WTC11 (cell line): ENCODE measurements around the gene QPCTL. TPM values are rescaled to one million over a fixed set of nuclear protein-coding genes. Genes with fewer than 3 reads are reported as not detected.

Experiments used
- ATAC-seq: fragments of 200-7000 bp; cut with Tn5 transposase; 2 replicates; pipeline ENCODE4 v1.10.0; 2021; ENCODE audit warnings: mild to moderate bottlenecking, moderate library complexity
- CTCF ChIA-PET: fragments of 300-600 bp; sonication (Branson Sonifier 250); formaldehyde crosslinking; loops from one replicate; lab custom pipeline; 2021; ENCODE audit warnings: antibody characterized with exemption; lab: Charles Lee
- POLR2A ChIA-PET: fragments of 350-600 bp; sonication (Branson Sonifier 250); formaldehyde crosslinking; loops from one replicate; lab custom pipeline; 2021; ENCODE audit warnings: antibody characterized with exemption; lab: Charles Lee
- DNase-seq: peaks from one replicate; pipeline ENCODE4 v3.0.0; 2021; ENCODE audit warnings: low spot score
- H3K27ac Mint-ChIP-seq: 2 replicates; pipeline ENCODE4 v1.8.0; 2021; ENCODE audit warnings: mixed read lengths
- H3K27me3 Mint-ChIP-seq: 2 replicates; pipeline ENCODE4 v1.8.0; 2021; ENCODE audit warnings: low read depth, mild to moderate bottlenecking, moderate library complexity, mixed read lengths
- H3K36me3 Mint-ChIP-seq: 2 replicates; pipeline ENCODE4 v1.8.0; 2021; ENCODE audit warnings: mixed read lengths
- H3K4me1 Mint-ChIP-seq: 2 replicates; pipeline ENCODE4 v1.8.0; 2022; ENCODE audit warnings: mixed read lengths
- H3K4me3 Mint-ChIP-seq: 2 replicates; pipeline ENCODE4 v1.8.0; 2021; ENCODE audit warnings: mild to moderate bottlenecking, moderate library complexity, mixed read lengths
- H3K9me3 Mint-ChIP-seq: 2 replicates; pipeline ENCODE4 v1.8.0; 2021; ENCODE audit warnings: mixed read lengths
- CTCF ChIP-seq: fragments of 200-600 bp; IDR thresholded peaks from 2 replicates; pipeline ENCODE4 v1.8.0; 2022; ENCODE audit warnings: antibody characterized with exemption
- E2F5 ChIP-seq: sonication (generic); formaldehyde crosslinking; IDR thresholded peaks from 2 replicates; pipeline ENCODE4 v1.8.1; 2022; ENCODE audit warnings: mild to moderate bottlenecking, moderate library complexity, missing genetic modification reagents
- EMX1 ChIP-seq: fragments of 250-450 bp; sonication (Bioruptor Pico); IDR thresholded peaks from 2 replicates; pipeline ENCODE4 v1.8.0; 2021; ENCODE audit warnings: mild to moderate bottlenecking
- FOXJ3 ChIP-seq: sonication (generic); formaldehyde crosslinking; IDR thresholded peaks from 2 replicates; pipeline ENCODE4 v1.9.0; 2021; ENCODE audit warnings: missing genetic modification reagents, mild to moderate bottlenecking, borderline replicate concordance
- FOXK1 ChIP-seq: sonication (generic); formaldehyde crosslinking; IDR thresholded peaks from 2 replicates; pipeline ENCODE4 v1.8.0; 2022; ENCODE audit warnings: mild to moderate bottlenecking, moderate library complexity, missing genetic modification reagents
- HMGXB4 ChIP-seq: sonication (generic); formaldehyde crosslinking; IDR thresholded peaks from 2 replicates; pipeline ENCODE4 v1.8.1; 2023; ENCODE audit warnings: mild to moderate bottlenecking, moderate library complexity, missing genetic modification reagents
- JAZF1 ChIP-seq: fragments of 250-450 bp; sonication (Bioruptor Pico); IDR thresholded peaks from 2 replicates; pipeline ENCODE4 v1.9.0; 2021; ENCODE audit warnings: moderate library complexity, mild to moderate bottlenecking, inconsistent platforms
- NFATC4 ChIP-seq: fragments of 250-450 bp; sonication (Bioruptor Pico); IDR thresholded peaks from 2 replicates; pipeline ENCODE4 v1.9.0; 2021; ENCODE audit warnings: mild to moderate bottlenecking
- OVOL2 ChIP-seq: fragments of 250-450 bp; sonication (Bioruptor Pico); IDR thresholded peaks from 2 replicates; pipeline ENCODE4 v1.9.0; 2021; ENCODE audit warnings: mild to moderate bottlenecking, borderline replicate concordance
- ZBTB43 ChIP-seq: sonication (generic); formaldehyde crosslinking; IDR thresholded peaks from 2 replicates; pipeline ENCODE4 v1.8.1; 2023; ENCODE audit warnings: mild to moderate bottlenecking, missing genetic modification reagents
- ZNF263 ChIP-seq: sonication (generic); formaldehyde crosslinking; IDR thresholded peaks from 2 replicates; pipeline ENCODE4 v1.8.1; 2022; ENCODE audit warnings: low read depth, mild to moderate bottlenecking, moderate library complexity, missing genetic modification reagents
- ZNF512 ChIP-seq: sonication (generic); formaldehyde crosslinking; IDR thresholded peaks from 2 replicates; pipeline ENCODE4 v1.8.1; 2022; ENCODE audit warnings: missing genetic modification reagents, borderline replicate concordance
- ZNF532 ChIP-seq: fragments of 250-450 bp; sonication (Bioruptor Pico); IDR thresholded peaks from 2 replicates; pipeline ENCODE4 v1.9.0; 2021; ENCODE audit warnings: mild to moderate bottlenecking, borderline replicate concordance
- ZNF671 ChIP-seq: fragments of 250-450 bp; sonication (Bioruptor Pico); IDR thresholded peaks from 2 replicates; pipeline ENCODE4 v1.8.0; 2021; ENCODE audit warnings: mild to moderate bottlenecking
- ZSCAN18 ChIP-seq: fragments of 250-450 bp; sonication (Bioruptor Pico); IDR thresholded peaks from 2 replicates; pipeline ENCODE4 v2.1.2; 2022; ENCODE audit warnings: mild to moderate bottlenecking, moderate library complexity
- total RNA-seq: library from RNA; stranded (reverse); gene quantifications from 3 replicates; pipeline ENCODE4 v1.2.3, GENCODE V29; 2021

The QPCTL gene
- total RNA-seq, 1 experiment from 2014 or later: 33.3 TPM

GRCh38 chr19:45705115-45705514, 12.6 kb downstream of the QPCTL start (continued):
- TF ChIP-seq HMGXB4 (CRISPR knock-in tag) (no peak), FOXK1 (CRISPR knock-in tag) (no peak), ZNF263 (CRISPR knock-in tag) (no peak), ZBTB43 (CRISPR knock-in tag) (no peak), EMX1 (no peak), FOXJ3 (no peak), JAZF1 (CRISPR knock-in tag) (no peak), OVOL2 (CRISPR knock-in tag) (no peak), ZNF532 (CRISPR knock-in tag) (no peak), ZSCAN18 (CRISPR knock-in tag) (no peak), NFATC4 (no peak), E2F5 (no peak), ZNF671 (CRISPR knock-in tag) (no peak), CTCF (no peak)

GRCh38 chr19:45705710-45706415, 13.4 kb downstream of the QPCTL start:
- no peak for DNase-seq
- ChIA-PET POLR2A (interaction anchor here (0.6 to 1.0 kb wide), 4 partner anchors 12 to 75 kb away, joined by 3 to 4 read pairs (median 4); partner anchors contain the start of gene QPCTL), CTCF (interaction anchor here (0.9 to 2.7 kb wide), 2 partner anchors 13 kb away, joined by 6 to 11 read pairs; partner anchors contain the start of gene QPCTL)
- Mint-ChIP-seq H3K9me3 (0 out of 2 replicates have a peak, but pooled peaks cover 3% of the 10 kb centered on the region), H3K4me1 (0 out of 2 replicates have a peak, but pooled peaks cover 4% of the 10 kb centered on the region), H3K27me3 (no peaks in the 10 kb centered on the region), H3K27ac (no peak overlapping the region), H3K4me3 (no peak overlapping the region), H3K36me3 (peaks cover 28% of the 10 kb centered on the region)
- ATAC-seq: no peak
- TF ChIP-seq ZNF512 (CRISPR knock-in tag): no peak
- TF ChIP-seq FOXK1 (CRISPR knock-in tag): no peak
- TF ChIP-seq ZNF532 (CRISPR knock-in tag): no peak
